ENCODE data around the gene SLIT3. TPM values are rescaled to one million over a fixed set of nuclear protein-coding genes. Genes with fewer than 3 reads are reported as not detected.

SLIT3 gene
- total RNA-seq, 1 experiment from 2014 or later: 0.92 TPM

- no peaks in the 10 kb centered on the region for H3K4me1 ChIP-seq (ENCODE audit: insufficient read depth, low read length)
- no peak overlapping the region for H3K56ac ChIP-seq (ENCODE audit: insufficient read length, low read depth, low read length)
- no CpG with 5 or more reads among the region's 5 CpGs for WGBS (ENCODE audit: extremely low coverage, insufficient read length, low lambda C conversion rate)
- H3K14ac ChIP-seq (ENCODE audit: insufficient read depth, low read length): no peak overlapping the region
- H3K18ac ChIP-seq (ENCODE audit: insufficient read length, low read depth, low read length): no peak overlapping the region
- no peaks in the 10 kb centered on the region for H3K9me3 ChIP-seq (ENCODE audit: control insufficient read depth, low read depth, low read length)
- no peak overlapping the region for H4K8ac ChIP-seq (replicated peaks; ENCODE audit: insufficient read length, low read depth, low read length)
- no peak overlapping the region for H3K9ac ChIP-seq (ENCODE audit: extremely low read depth, insufficient read length, low read length)
- no peak overlapping the region for H3K27ac ChIP-seq (ENCODE audit: insufficient read length, low read depth, low read length)
- no peak for DNase-seq
- H3K4me1 Mint-ChIP-seq: peaks cover 4 to 8% of the 10 kb centered on the region in 2 experiments; a peak in 3 of 4 replicates
- H3T11ph ChIP-seq (ENCODE audit: low read length): no peak overlapping the region
- H3K36me3 Mint-ChIP-seq (ENCODE audit: insufficient read depth in 1 of 3, low read depth in 3 of 3): no peaks in the 10 kb centered on the region
- H3K4me3 Mint-ChIP-seq: no peak overlapping the region
- H3K79me1 ChIP-seq (ENCODE audit: insufficient read depth, low read depth, low read length, poor library complexity, severe bottlenecking): no peaks in the 10 kb centered on the region
- H4K20me1 ChIP-seq (ENCODE audit: control insufficient read depth, insufficient read depth, insufficient read length): no peaks in the 10 kb centered on the region
- no peak overlapping the region for H2AK5ac ChIP-seq (ENCODE audit: insufficient read length, low read length)
- H4K91ac ChIP-seq (ENCODE audit: insufficient read length, low read depth, low read length): no peak overlapping the region
- no peak overlapping the region for H2BK20ac ChIP-seq (ENCODE audit: low read depth, low read length, poor library complexity, severe bottlenecking)
- H3K9me3 Mint-ChIP-seq: no peaks in the 10 kb centered on the region
- H3K79me2 ChIP-seq (ENCODE audit: insufficient read depth, low read length): no peaks in the 10 kb centered on the region
- no peak overlapping the region for H3K23ac ChIP-seq (ENCODE audit: insufficient read length, low read depth, low read length)
- H2AFZ ChIP-seq (ENCODE audit: low read length): no peak overlapping the region
- H2BK5ac ChIP-seq (ENCODE audit: insufficient read length, low read length): no peak overlapping the region
- H4K5ac ChIP-seq (ENCODE audit: insufficient read length, low read depth, low read length): no peak overlapping the region
- H3K4me2 ChIP-seq (ENCODE audit: insufficient read depth, insufficient read length, low read length): no peak overlapping the region
- H3K27me3 Mint-ChIP-seq (ENCODE audit: low read depth): peaks cover 8% of the 10 kb centered on the region
- H3K27me3 ChIP-seq (ENCODE audit: insufficient read depth, low read length): no peaks in the 10 kb centered on the region
- H2BK12ac ChIP-seq (ENCODE audit: insufficient read length, low read depth, low read length): no peak overlapping the region
- H2BK120ac ChIP-seq (ENCODE audit: low read depth, low read length, poor library complexity, severe bottlenecking): no peak overlapping the region
- no peak overlapping the region; a peak in 1 of 7 replicates for H3K27ac Mint-ChIP-seq
- no peak overlapping the region for H2BK15ac ChIP-seq (ENCODE audit: low read depth, low read length)
- no peak overlapping the region for H3K4ac ChIP-seq (ENCODE audit: low read depth, low read length)
- TF ChIP-seq CTCF (conservative IDR thresholded peaks at IDR 0.05): no peak
- no peaks in the 10 kb centered on the region for H3K23me2 ChIP-seq (ENCODE audit: insufficient read length, low read depth, low read length, poor library complexity, severe bottlenecking)
Measured at GRCh38 chr5:168895295-168896071, 405.5 kb downstream of the SLIT3 start.
